K562 (cell line): ENCODE data around the gene OXLD1. TPM values are rescaled to one million over a fixed set of nuclear protein-coding genes. Genes with fewer than 3 reads are reported as not detected.
A peak's percentile ranks its signal among the peaks of the same experiment; 100 is the strongest.

Source experiments
- IRF9 ChIP-seq: fragments of 450-650 bp; IDR thresholded peaks from 2 replicates; pipeline ENCODE4 v1.6.1; 2016; ENCODE audit warnings: missing biosample characterization, missing genetic modification characterization
- MGA ChIP-seq: fragments of 450-650 bp; IDR thresholded peaks from 2 replicates; pipeline ENCODE4 v1.6.1; 2016; ENCODE audit warnings: mild to moderate bottlenecking, moderate library complexity
- PTTG1 ChIP-seq: fragments of 450-650 bp; IDR thresholded peaks from 2 replicates; pipeline ENCODE4 v1.6.1; 2016; ENCODE audit warnings: low read depth, mild to moderate bottlenecking, missing genetic modification characterization, missing compliant biosample characterization
- ZNF232 ChIP-seq: sonication (generic); formaldehyde crosslinking; IDR thresholded peaks from 2 replicates; pipeline ENCODE4 v1.8.0; 2022; ENCODE audit warnings: mild to moderate bottlenecking, missing genetic modification reagents
- ZNF740 ChIP-seq, 3 experiments: fragments of 200-800 bp in 1 of 3; sonication (Bioruptor generic) in 1 of 3; sonication (generic) in 1 of 3; formaldehyde crosslinking in 1 of 3; IDR thresholded peaks; 2 replicates each; pipeline versions ENCODE4 v1.6.1 to v1.8.0; 2016 to 2022; ENCODE audit warnings: mild to moderate bottlenecking in 2 of 3, missing compliant biosample characterization in 2 of 3, missing genetic modification characterization in 2 of 3, missing genetic modification reagents in 1 of 3
- polyA plus RNA-seq, 8 experiments: library from polyadenylated mRNA; depleted of rRNA in 4 of 8; stranded (reverse) in 5 of 8; unstranded in 3 of 8; fragments of >200 nt; fragmentation: Nextera tagmentation in 2 of 8; fragmentation: Illumina TruSeq in 1 of 8; extraction: Ambion mirVana in 2 of 8; extraction: Trizol in 1 of 8; gene quantifications; 2 replicates each; pipeline versions ENCODE4 v1.2.1 to v1.2.3, GENCODE V29; 2011 to 2014; ENCODE audit warnings: inconsistent platforms in 1 of 8, missing spikeins in 1 of 8
- total RNA-seq, 7 experiments: library from RNA; depleted of rRNA in 6 of 7; stranded (reverse); fragments of >200 nt in 6 of 7; fragmentation: Illumina TruSeq in 2 of 7; extraction: Trizol in 2 of 7; gene quantifications; 2 replicates each; pipeline versions ENCODE4 v1.2.1 to v1.2.3, GENCODE V29; 2011 to 2021; ENCODE audit warnings: low replicate concordance in 1 of 7

The OXLD1 gene
- total and polyA plus RNA-seq, 9 of the 15 experiments (the other 6 are each of a cell fraction or from before 2014, with no cell fraction given), result 4.4 to 115 (median 29.3) TPM

- peak; percentile 84 for TF ChIP-seq MGA
- TF ChIP-seq ZNF232, result 0 out of 2 replicates have a peak, but pooled peaks have one; percentile 55
- no peak for TF ChIP-seq IRF9 (tag)
- TF ChIP-seq ZNF740 (CRISPR knock-in tag; IDR thresholded peaks at IDR 0.05), result no peak
- TF ChIP-seq ZNF740 (tag; IDR thresholded peaks at IDR 0.05), result no peak
- no peak for TF ChIP-seq PTTG1 (tag)
Measured at GRCh38 chr17:81702934-81703746, 36.7 kb upstream of the OXLD1 start, which contains the start of gene MRPL12 (continued).
